SK-N-MC (cell line): Measurements from ENCODE around the gene MLH1.

Source experiments
- EZH2 ChIP-seq: fragments of 200-600 bp; sonication (generic); IDR thresholded peaks from one replicate; pipeline ENCODE4 v1.6.1; 2017; ENCODE audit warnings: antibody characterized with exemption
- POLR2AphosphoS5 ChIP-seq: IDR thresholded peaks from 2 replicates; pipeline ENCODE4 v1.6.1; 2012; ENCODE audit warnings: mild to moderate bottlenecking, low read depth, low read length, borderline replicate concordance

DNA sequence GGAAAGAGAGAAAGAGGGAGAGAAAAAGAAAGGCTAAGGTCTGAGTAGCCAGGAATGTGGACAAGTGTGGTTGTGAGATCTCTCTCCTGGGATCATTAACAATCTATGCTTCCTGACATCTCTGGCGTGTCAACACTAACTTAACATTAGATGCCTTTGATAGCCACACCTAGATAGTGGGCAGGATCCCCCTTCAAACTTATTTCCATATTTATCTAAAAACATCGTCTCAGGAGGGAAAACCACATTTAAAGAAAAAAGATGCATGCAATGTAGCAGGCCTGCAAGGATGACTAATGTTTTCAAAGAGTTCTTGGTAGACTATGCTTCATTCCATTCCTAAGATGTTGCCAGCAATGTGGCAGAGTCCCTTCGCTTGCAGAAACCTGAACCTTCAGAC is 80.9 kb downstream of the MLH1 start:
- TF ChIP-seq POLR2AphosphoS5 (no peak), EZH2 (no peak)
